K562 (cell line): ENCODE data around the gene TMCC1. TPM values are rescaled to one million over a fixed set of nuclear protein-coding genes. Genes with fewer than 3 reads are reported as not detected.

ENCODE experiments used
- BCOR ChIP-seq: fragments of 450-650 bp; IDR thresholded peaks from 2 replicates; pipeline ENCODE4 v1.6.1; 2016
- BRF1 ChIP-seq: IDR thresholded peaks from 3 replicates; pipeline ENCODE4 v1.6.1; 2011; ENCODE audit warnings: borderline replicate concordance, mild to moderate bottlenecking; ENCODE audit not compliant: insufficient read length; ENCODE audit errors: extremely low read depth
- CLOCK ChIP-seq: fragments of 250-450 bp; sonication (Bioruptor Pico); IDR thresholded peaks from 2 replicates; pipeline ENCODE4 v1.4.0; 2020; ENCODE audit warnings: mild to moderate bottlenecking, moderate library complexity, borderline replicate concordance
- CREB3L1 ChIP-seq: fragments of 450-650 bp; IDR thresholded peaks from 2 replicates; pipeline ENCODE4 v1.6.1; 2014; ENCODE audit warnings: low read depth, mild to moderate bottlenecking, moderate library complexity, borderline replicate concordance
- GATAD2A ChIP-seq: fragments of 450-650 bp; IDR thresholded peaks from 2 replicates; pipeline ENCODE4 v1.6.1; 2017
- GMEB1 ChIP-seq: fragments of 250-450 bp; sonication (Bioruptor Pico); IDR thresholded peaks from 2 replicates; pipeline ENCODE4 v1.4.0; 2020; ENCODE audit warnings: mild to moderate bottlenecking
- HMG20A ChIP-seq: fragments of 450-650 bp; formaldehyde crosslinking; conservative IDR thresholded peaks from 2 replicates; pipeline ENCODE4 v1.4.0; 2020; ENCODE audit warnings: mild to moderate bottlenecking, mixed read lengths
- MAZ ChIP-seq, 2 experiments: fragments of 450-650 bp in 1 of 2; sonication (generic) in 1 of 2; formaldehyde crosslinking; IDR thresholded peaks in 1 of 2; conservative IDR thresholded peaks in 1 of 2; 2 replicates each; pipeline versions ENCODE4 v1.4.0 to v1.5.0; 2020; ENCODE audit warnings: mild to moderate bottlenecking in 1 of 2, missing genetic modification reagents in 1 of 2
- MNT ChIP-seq, 2 experiments: fragments of 450-650 bp; conservative IDR thresholded peaks; 2 replicates each; pipeline ENCODE4 v1.6.1; 2017; ENCODE audit warnings: mild to moderate bottlenecking in 2 of 2, moderate library complexity in 2 of 2
- MTA3 ChIP-seq: fragments of 450-650 bp; formaldehyde crosslinking; IDR thresholded peaks from 2 replicates; pipeline ENCODE4 v1.6.1; 2017; ENCODE audit warnings: mild to moderate bottlenecking, borderline replicate concordance
- MTF1 ChIP-seq: fragments of 250-450 bp; sonication (Bioruptor Pico); IDR thresholded peaks from 2 replicates; pipeline ENCODE4 v1.9.0; 2021; ENCODE audit warnings: moderate library complexity, mild to moderate bottlenecking, inconsistent platforms, borderline replicate concordance
- NFIC ChIP-seq: fragments of 450-650 bp; IDR thresholded peaks from 2 replicates; pipeline ENCODE4 v1.6.1; 2017; ENCODE audit warnings: mild to moderate bottlenecking, inconsistent platforms
- NFRKB ChIP-seq: fragments of 450-650 bp; IDR thresholded peaks from 2 replicates; pipeline ENCODE4 v1.6.1; 2016; ENCODE audit warnings: low read depth
- POLR2G ChIP-seq: fragments of 200-400 bp; formaldehyde crosslinking; IDR thresholded peaks from 2 replicates; pipeline ENCODE4 v1.6.1; 2017; ENCODE audit warnings: low read depth, mild to moderate bottlenecking, antibody characterized with exemption, low read length, moderate library complexity
- SUPT5H ChIP-seq: fragments of 450-650 bp; IDR thresholded peaks from 2 replicates; pipeline ENCODE4 v1.6.1; 2016
- TRIM24 ChIP-seq, 2 experiments: fragments of 450-650 bp; IDR thresholded peaks; 2 replicates each; pipeline ENCODE4 v1.6.1; 2016
- VEZF1 ChIP-seq: fragments of 200-800 bp; sonication (Bioruptor generic); IDR thresholded peaks from 2 replicates; pipeline ENCODE4 v1.6.1; 2017; ENCODE audit warnings: missing genetic modification characterization, missing compliant biosample characterization
- ZNF165 ChIP-seq: fragments of 250-450 bp; sonication (Bioruptor Pico); IDR thresholded peaks from 2 replicates; pipeline ENCODE4 v1.4.0; 2020; ENCODE audit warnings: borderline replicate concordance
- ZNF408 ChIP-seq: fragments of 250-450 bp; sonication (Bioruptor Pico); IDR thresholded peaks from 2 replicates; pipeline ENCODE4 v1.4.0; 2020; ENCODE audit warnings: low read depth, mild to moderate bottlenecking, moderate library complexity
- polyA plus RNA-seq, 8 experiments: library from polyadenylated mRNA; depleted of rRNA in 4 of 8; stranded (reverse) in 5 of 8; unstranded in 3 of 8; fragments of >200 nt; fragmentation: Nextera tagmentation in 2 of 8; fragmentation: Illumina TruSeq in 1 of 8; extraction: Ambion mirVana in 2 of 8; extraction: Trizol in 1 of 8; gene quantifications; 2 replicates each; pipeline versions ENCODE4 v1.2.1 to v1.2.3, GENCODE V29; 2011 to 2014; ENCODE audit warnings: inconsistent platforms in 1 of 8, missing spikeins in 1 of 8
- total RNA-seq, 7 experiments: library from RNA; depleted of rRNA in 6 of 7; stranded (reverse); fragments of >200 nt in 6 of 7; fragmentation: Illumina TruSeq in 2 of 7; extraction: Trizol in 2 of 7; gene quantifications; 2 replicates each; pipeline versions ENCODE4 v1.2.1 to v1.2.3, GENCODE V29; 2011 to 2021; ENCODE audit warnings: low replicate concordance in 1 of 7

The TMCC1 gene
- total and polyA plus RNA-seq, 9 of the 15 experiments (the other 6 are each of a cell fraction or from before 2014, with no cell fraction given), result 0.89 to 8.7 (median 4.0) TPM

- TF ChIP-seq CLOCK (no peak), ZNF408 (no peak), POLR2G (peak; percentile 54; the same call in 1 of the 2 replicates), MTF1 (CRISPR knock-in tag) (no peak), MNT (conservative IDR thresholded peaks at IDR 0.05) (0 out of 4 replicates have a peak, but pooled peaks of 1 of the 2 experiments have one; percentile 20), MTA3 (0 out of 2 replicates have a peak, but pooled peaks have one; percentile 23), MAZ (CRISPR knock-in tag; conservative IDR thresholded peaks at IDR 0.05 in 1 of 2, IDR thresholded peaks at IDR 0.05 in 1 of 2) (peak in 1 of 2 experiments; percentile 56; a peak in 1 of 4 replicates), BRF1 (no peak), GMEB1 (CRISPR knock-in tag) (no peak), NFIC (peak; percentile 56), TRIM24 (IDR thresholded peaks at IDR 0.05) (peak in 1 of 2 experiments; percentile 39; a peak in 1 of 4 replicates), NFRKB (0 out of 2 replicates have a peak, but pooled peaks have one; percentile 50), ZNF165 (CRISPR knock-in tag) (no peak), HMG20A (CRISPR knock-in tag) (no peak), CREB3L1 (no peak), VEZF1 (CRISPR knock-in tag) (peak; percentile 79), BCOR (peak; percentile 65; the same call in 1 of the 2 replicates), SUPT5H (peak; percentile 69), GATAD2A (peak; percentile 85)
Measured at GRCh38 chr3:129606636-129607390, 286.7 kb downstream of the TMCC1 start, which contains the start of gene PLXND1 (continued).
